ENCODE data around the gene ZNF202.

- TF ChIP-seq, protein P1, sequence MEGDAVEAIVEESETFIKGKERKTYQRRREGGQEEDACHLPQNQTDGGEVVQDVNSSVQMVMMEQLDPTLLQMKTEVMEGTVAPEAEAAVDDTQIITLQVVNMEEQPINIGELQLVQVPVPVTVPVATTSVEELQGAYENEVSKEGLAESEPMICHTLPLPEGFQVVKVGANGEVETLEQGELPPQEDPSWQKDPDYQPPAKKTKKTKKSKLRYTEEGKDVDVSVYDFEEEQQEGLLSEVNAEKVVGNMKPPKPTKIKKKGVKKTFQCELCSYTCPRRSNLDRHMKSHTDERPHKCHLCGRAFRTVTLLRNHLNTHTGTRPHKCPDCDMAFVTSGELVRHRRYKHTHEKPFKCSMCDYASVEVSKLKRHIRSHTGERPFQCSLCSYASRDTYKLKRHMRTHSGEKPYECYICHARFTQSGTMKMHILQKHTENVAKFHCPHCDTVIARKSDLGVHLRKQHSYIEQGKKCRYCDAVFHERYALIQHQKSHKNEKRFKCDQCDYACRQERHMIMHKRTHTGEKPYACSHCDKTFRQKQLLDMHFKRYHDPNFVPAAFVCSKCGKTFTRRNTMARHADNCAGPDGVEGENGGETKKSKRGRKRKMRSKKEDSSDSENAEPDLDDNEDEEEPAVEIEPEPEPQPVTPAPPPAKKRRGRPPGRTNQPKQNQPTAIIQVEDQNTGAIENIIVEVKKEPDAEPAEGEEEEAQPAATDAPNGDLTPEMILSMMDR (conservative IDR thresholded peaks at IDR 0.05; ENCODE audit: low read depth, low read length), result no peak
- no peak for TF ChIP-seq EZH2 (IDR thresholded peaks at IDR 0.05; ENCODE audit: low read length, unreplicated experiment)
- TF ChIP-seq EZH2phosphoT487 (IDR thresholded peaks at IDR 0.05; ENCODE audit: borderline replicate concordance, low read length), result no peak
Observed at GRCh38 chr11:123694551-123694950, 46.9 kb downstream of the ZNF202 start.
